Ovary (tissue), 9 donors: Measurements from ENCODE around the gene AKT3. TPM values are rescaled to one million over a fixed set of nuclear protein-coding genes. Genes with fewer than 3 reads are reported as not detected.
"Not testable (repeated sequence)": the region's sequence is repeated elsewhere in the genome, so short reads cannot be mapped to it uniquely, and the experiment has no call there.

Experiments used
- DNase-seq, 5 donors: peaks; one replicate each; pipeline ENCODE4 v3.0.0-alpha.2; 2019 to 2020
- H3K27ac ChIP-seq, 2 donors: fragments of 200-600 bp; one replicate each; pipeline versions ENCODE4 v1.5.1 to v1.8.0; 2019 to 2022
- H3K27me3 ChIP-seq: fragments of 200-600 bp; one replicate; pipeline ENCODE4 v1.8.0; 2022
- H3K36me3 ChIP-seq: fragments of 200-600 bp; sonication (generic); one replicate; pipeline ENCODE4 v1.5.1; 2019
- H3K4me1 ChIP-seq: one replicate; pipeline ENCODE4 v1.8.1; 2013; ENCODE audit warnings: mild to moderate bottlenecking, moderate library complexity; ENCODE audit not compliant: insufficient read depth
- H3K4me3 ChIP-seq: fragments of 200-600 bp; sonication (generic); one replicate; pipeline ENCODE4 v1.5.1; 2017
- H3K9me3 ChIP-seq, 2 donors: fragments of 200-600 bp in 1 of 2; sonication (generic) in 1 of 2; one replicate each; pipeline versions ENCODE4 v1.5.1 to v1.8.1; 2013 to 2019; ENCODE audit warnings: mild to moderate bottlenecking in 1 of 2, moderate library complexity in 1 of 2
- EP300 ChIP-seq: sonication (generic); formaldehyde crosslinking; IDR thresholded peaks from one replicate; pipeline ENCODE4 v1.6.1; 2017; ENCODE audit warnings: antibody characterized with exemption
- POLR2A ChIP-seq: fragments of 450-650 bp; IDR thresholded peaks from one replicate; pipeline ENCODE4 v1.6.1; 2017; ENCODE audit warnings: antibody characterized with exemption, mild to moderate bottlenecking, moderate library complexity
- WGBS, 3 donors: extraction: QIAGEN DNeasy Blood & Tissue Kit in 1 of 3; methylation state at CpG; one replicate each; pipeline versions ENCODE4 v1.1.5 to v1.1.7; 2013 to 2017; 5-methylcytosine and 5-hydroxymethylcytosine counted together
- intact Hi-C, 4 donors: fragments of 100-400 bp; cut with DNase I; formaldehyde crosslinking; loops; one replicate each; pipeline versions ENCODE4 v1.11.0 to v1.15.1; 2022 to 2023
- polyA plus RNA-seq, 2 donors: library from polyadenylated mRNA; stranded (reverse); fragments of 200-250 nt in 1 of 2; fragments of 350-450 nt in 1 of 2; fragmentation: Illumina TruSeq in 1 of 2; extraction: RNeasy Lipid Tissue Mini Kit (QIAGEN cat#74804) in 1 of 2; gene quantifications; one replicate each; pipeline ENCODE4 v1.2.3, GENCODE V29; 2013 to 2014
- total RNA-seq, 7 donors: library from RNA; depleted of rRNA in 2 of 7; stranded (reverse); fragments of >200 nt in 2 of 7; fragmentation: NEBNext Ultra II Directional in 3 of 7; extraction: Animal tissue kit (Norgen Biotek cat#: 25700) in 3 of 7; gene quantifications; one replicate each; pipeline versions ENCODE4 v1.1.0 to v1.2.4, GENCODE V29; 2016 to 2023
- TF ChIP-seq, protein P1 (sequence below), 3 donors: fragments of 450-650 bp in 2 of 3; fragments of 200-600 bp in 1 of 3; IDR thresholded peaks; one replicate each; pipeline versions ENCODE4 v1.5.1 to v1.8.0; 2016 to 2022; ENCODE audit warnings: antibody characterized with exemption in 3 of 3, mild to moderate bottlenecking in 1 of 3
- donor health status: DM: no; HTN: no; CAD: no; lungs with moderate emphysema.
- donor health status: DM: no; HTN: no; CAD: no.
- donor health status: Bipolar disorder and iron deficiency.
- donor health status: DM: yes; HTN: yes; CAD: no.
- donor health status: DM: no; HTN: no; CAD: no.
- donor health status: DM: yes; HTN: yes; CAD: no.

AKT3 gene
- total and polyA plus RNA-seq, 9 donors, result 27.2 to 202 (median 111) TPM

DNA sequence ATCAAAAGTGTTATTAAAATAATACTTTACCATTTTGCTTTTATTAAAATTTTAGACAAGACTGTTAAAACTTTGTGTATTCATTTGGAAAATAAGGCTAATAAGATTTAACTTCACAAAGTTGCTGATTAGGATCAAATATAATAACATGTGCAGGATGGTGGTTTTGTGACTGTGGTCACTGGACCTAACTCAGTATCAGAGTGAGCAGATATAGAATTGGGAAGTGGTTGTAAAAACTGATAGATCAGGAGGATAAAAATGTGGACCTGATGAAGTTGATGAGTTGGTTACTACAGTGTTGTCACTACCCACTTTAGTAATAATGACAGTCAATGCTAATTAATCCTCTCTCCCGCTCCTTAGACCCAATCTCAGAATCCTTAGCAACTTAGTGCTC is 186.4 kb downstream of the AKT3 start:
- no peak for DNase-seq
- 91 to 97% (median 95%) methylated on average over 1 of the region's 1 CpG for WGBS, 3 donors
- no peaks in the 10 kb centered on the region for H3K4me1 ChIP-seq
- H3K27me3 ChIP-seq, result no peaks in the 10 kb centered on the region
- intact Hi-C loops, result no loop called here
- no peak for TF ChIP-seq POLR2A
- H3K27ac ChIP-seq, result no peak overlapping the region
- no peaks in the 10 kb centered on the region for H3K36me3 ChIP-seq
- H3K4me3 ChIP-seq, result no peak overlapping the region
- H3K9me3 ChIP-seq, result no peaks in the 10 kb centered on the region

- DNase-seq, H3K27me3 ChIP-seq, H3K4me1 ChIP-seq, H3K27ac ChIP-seq, H3K9me3 ChIP-seq, intact Hi-C loops, H3K4me3 ChIP-seq, H3K36me3 ChIP-seq: not testable (repeated sequence)
- WGBS, 3 donors, result 91 to 100% methylated on average over 1 of the region's 1 CpG; no CpG with 5 or more reads in 1 of the 3 donors
Observed at GRCh38 chr1:243662169-243662568, 187.9 kb downstream of the AKT3 start.

GRCh38 chr1:243658594-243659105 is 191.4 kb downstream of the AKT3 start:
- 83 to 97% (median 96%) methylated on average over 4 of the region's 4 CpGs for WGBS, 3 donors
- no peaks in the 10 kb centered on the region for H3K36me3 ChIP-seq
- H3K27me3 ChIP-seq, result no peaks in the 10 kb centered on the region
- H3K4me3 ChIP-seq, result no peak overlapping the region
- DNase-seq, result no peak
- no peak for TF ChIP-seq POLR2A
- TF ChIP-seq EP300, result no peak
- TF ChIP-seq, protein P1, sequence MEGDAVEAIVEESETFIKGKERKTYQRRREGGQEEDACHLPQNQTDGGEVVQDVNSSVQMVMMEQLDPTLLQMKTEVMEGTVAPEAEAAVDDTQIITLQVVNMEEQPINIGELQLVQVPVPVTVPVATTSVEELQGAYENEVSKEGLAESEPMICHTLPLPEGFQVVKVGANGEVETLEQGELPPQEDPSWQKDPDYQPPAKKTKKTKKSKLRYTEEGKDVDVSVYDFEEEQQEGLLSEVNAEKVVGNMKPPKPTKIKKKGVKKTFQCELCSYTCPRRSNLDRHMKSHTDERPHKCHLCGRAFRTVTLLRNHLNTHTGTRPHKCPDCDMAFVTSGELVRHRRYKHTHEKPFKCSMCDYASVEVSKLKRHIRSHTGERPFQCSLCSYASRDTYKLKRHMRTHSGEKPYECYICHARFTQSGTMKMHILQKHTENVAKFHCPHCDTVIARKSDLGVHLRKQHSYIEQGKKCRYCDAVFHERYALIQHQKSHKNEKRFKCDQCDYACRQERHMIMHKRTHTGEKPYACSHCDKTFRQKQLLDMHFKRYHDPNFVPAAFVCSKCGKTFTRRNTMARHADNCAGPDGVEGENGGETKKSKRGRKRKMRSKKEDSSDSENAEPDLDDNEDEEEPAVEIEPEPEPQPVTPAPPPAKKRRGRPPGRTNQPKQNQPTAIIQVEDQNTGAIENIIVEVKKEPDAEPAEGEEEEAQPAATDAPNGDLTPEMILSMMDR (IDR thresholded peaks at IDR 0.05), result no peak
- H3K9me3 ChIP-seq, result no peaks in the 10 kb centered on the region
- intact Hi-C loops, result no loop called here
- no peak overlapping the region for H3K27ac ChIP-seq
- no peaks in the 10 kb centered on the region for H3K4me1 ChIP-seq

GRCh38 chr1:243657793-243658192 is 192.2 kb downstream of the AKT3 start:
- Histone ChIP-seq H3K27me3 (no peaks in the 10 kb centered on the region), H3K27ac (no peak overlapping the region), H3K4me3 (no peak overlapping the region), H3K9me3 (no peaks in the 10 kb centered on the region), H3K4me1 (no peaks in the 10 kb centered on the region), H3K36me3 (no peaks in the 10 kb centered on the region)
- intact Hi-C loops, result no loop called here
- no peak for TF ChIP-seq POLR2A
- TF ChIP-seq, protein P1 (IDR thresholded peaks at IDR 0.05), result no peak
- TF ChIP-seq EP300, result no peak
- 94 to 100% (median 97%) methylated on average over 1 of the region's 1 CpG for WGBS, 3 donors
- no peak for DNase-seq

- H3K4me3 ChIP-seq, H3K36me3 ChIP-seq, H3K27me3 ChIP-seq, H3K9me3 ChIP-seq, H3K27ac ChIP-seq, DNase-seq, H3K4me1 ChIP-seq, intact Hi-C loops: not testable (repeated sequence)
- 95 to 98% (median 98%) methylated on average over 3 of the region's 3 CpGs for WGBS, 3 donors
Observed at GRCh38 chr1:243649530-243649929, 200.5 kb downstream of the AKT3 start.

GRCh38 chr1:243646841-243647240 is 203.2 kb downstream of the AKT3 start:
- TF ChIP-seq EP300, result no peak
- TF ChIP-seq POLR2A, result no peak
- no peaks in the 10 kb centered on the region for H3K36me3 ChIP-seq
- no peak overlapping the region for H3K4me3 ChIP-seq
- no peak for DNase-seq
- no peak overlapping the region for H3K27ac ChIP-seq
- intact Hi-C loops, result no loop called here
- H3K9me3 ChIP-seq, result no peaks in the 10 kb centered on the region
- WGBS, 3 donors, result 96 to 99% (median 97%) methylated on average over 2 of the region's 2 CpGs
- no peaks in the 10 kb centered on the region for H3K4me1 ChIP-seq
- no peaks in the 10 kb centered on the region for H3K27me3 ChIP-seq
